B cell (primary cell): ENCODE measurements around the gene GPHN.

Experiments used
- CTCF ChIP-seq: fragments of 200-600 bp; IDR thresholded peaks from one replicate; pipeline ENCODE4 v1.8.0; 2022; ENCODE audit warnings: antibody characterized with exemption, mild to moderate bottlenecking
- EZH2 ChIP-seq: IDR thresholded peaks from 2 replicates; pipeline ENCODE4 v1.6.1; 2012; ENCODE audit warnings: borderline replicate concordance, low read depth, mild to moderate bottlenecking, moderate library complexity, low read length; ENCODE audit not compliant: insufficient read depth, poor library complexity, severe bottlenecking

- no peak for TF ChIP-seq EZH2
- no peak for TF ChIP-seq CTCF
These were observed 32.1 kb downstream of the GPHN start for GRCh38 chr14:66540038-66540437.
